Keratinocyte (primary cell): ENCODE data around the gene LDAH. TPM values are rescaled to one million over a fixed set of nuclear protein-coding genes. Genes with fewer than 3 reads are reported as not detected.

Experiments used
- DNase-seq: peaks from one replicate; pipeline ENCODE4 v3.0.0-alpha.2; 2011; ENCODE audit warnings: low read depth, missing footprints, low spot score
- FAIRE-seq: peaks from 2 replicates; lab custom pipeline; 2011; peaks lifted over from hg19 to GRCh38; lab: Jason Lieb, UNC
- H2AFZ ChIP-seq: 2 replicates; pipeline ENCODE4 v1.6.0; 2012; ENCODE audit warnings: low read length, control low read depth, inconsistent platforms; ENCODE audit not compliant: control insufficient read depth
- H3K27ac ChIP-seq: 2 replicates; pipeline ENCODE4 v1.5.1; 2011; ENCODE audit warnings: low read length; ENCODE audit not compliant: control insufficient read depth, insufficient read depth
- H3K27me3 ChIP-seq: 3 replicates; pipeline ENCODE4 v1.6.0; 2011; ENCODE audit warnings: low read length; ENCODE audit not compliant: control insufficient read depth, insufficient read depth; ENCODE audit errors: extremely low read depth
- H3K36me3 ChIP-seq, 2 experiments: 2 replicates in 1 of 2; 3 replicates in 1 of 2; pipeline ENCODE4 v1.5.1; 2011; ENCODE audit warnings: low read length in 2 of 2, mild to moderate bottlenecking in 1 of 2; ENCODE audit not compliant: control insufficient read depth in 2 of 2, insufficient read depth in 2 of 2; ENCODE audit errors: extremely low read depth in 1 of 2
- H3K4me1 ChIP-seq: 3 replicates; pipeline ENCODE4 v1.5.1; 2011; ENCODE audit warnings: low read length; ENCODE audit not compliant: control insufficient read depth, insufficient read depth; ENCODE audit errors: extremely low read depth
- H3K4me2 ChIP-seq: 3 replicates; pipeline ENCODE4 v1.6.0; 2011; ENCODE audit warnings: low read depth, low read length; ENCODE audit not compliant: control insufficient read depth, insufficient read depth; ENCODE audit errors: extremely low read depth
- H3K4me3 ChIP-seq, 3 experiments: fragments of 200-600 bp in 1 of 3; sonication (generic) in 1 of 3; 2 replicates in 2 of 3; 3 replicates in 1 of 3; pipeline ENCODE4 v1.5.1; 2011 to 2016; ENCODE audit warnings: low read length in 3 of 3, mild to moderate bottlenecking in 3 of 3, control low read depth in 2 of 3, inconsistent platforms in 1 of 3, low read depth in 1 of 3, mixed read lengths in 1 of 3, mixed run types in 1 of 3, moderate library complexity in 1 of 3; ENCODE audit not compliant: control insufficient read depth in 2 of 3, insufficient read depth in 2 of 3; ENCODE audit errors: extremely low read depth in 1 of 3
- H3K79me2 ChIP-seq: 2 replicates; pipeline ENCODE4 v1.6.0; 2012; ENCODE audit warnings: low read length; ENCODE audit not compliant: control insufficient read depth, insufficient read depth
- H3K9ac ChIP-seq: 3 replicates; pipeline ENCODE4 v1.6.0; 2011; ENCODE audit warnings: low read length; ENCODE audit not compliant: control insufficient read depth, insufficient read depth; ENCODE audit errors: extremely low read depth
- H3K9me1 ChIP-seq: 3 replicates; pipeline ENCODE4 v1.6.0; 2011; ENCODE audit warnings: low read length; ENCODE audit not compliant: control insufficient read depth, insufficient read depth; ENCODE audit errors: extremely low read depth
- H3K9me3 ChIP-seq: 2 replicates; pipeline ENCODE4 v1.5.1; 2012; ENCODE audit warnings: low read depth, low read length; ENCODE audit not compliant: control insufficient read depth
- H4K20me1 ChIP-seq: 3 replicates; pipeline ENCODE4 v1.6.0; 2011; ENCODE audit warnings: low read length; ENCODE audit not compliant: control insufficient read depth, insufficient read depth; ENCODE audit errors: extremely low read depth
- CTCF ChIP-seq, 3 experiments: IDR thresholded peaks in 1 of 3; conservative IDR thresholded peaks in 1 of 3; optimal IDR thresholded peaks in 1 of 3; 2 replicates in 2 of 3; 3 replicates in 1 of 3; pipeline versions ENCODE3 to v1.5.1; 2011; ENCODE audit warnings: low read length in 3 of 3, mild to moderate bottlenecking in 3 of 3, moderate library complexity in 2 of 3, control low read depth in 1 of 3, inconsistent platforms in 1 of 3; ENCODE audit not compliant: insufficient read depth in 2 of 3; ENCODE audit errors: extremely low read depth in 1 of 3
- EZH2 ChIP-seq: IDR thresholded peaks from one replicate; pipeline ENCODE4 v1.6.1; 2012; ENCODE audit warnings: inconsistent platforms, mild to moderate bottlenecking, low read length, moderate library complexity
- dilution Hi-C: fragments of 300-500 bp; cut with MboI; formaldehyde crosslinking; loops from one replicate; pipeline ENCODE4 v1.7.0; 2020; ENCODE audit warnings: low sequenced_read_pairs; ENCODE audit not compliant: extremely low pct_ligation_motif_present
- polyA plus RNA-seq, 5 experiments: library from polyadenylated mRNA; depleted of rRNA in 3 of 5; stranded (reverse) in 3 of 5; stranded (forward) in 1 of 5; unstranded in 1 of 5; fragments of >200 nt; gene quantifications; 1 replicate in 1 of 5; 2 replicates in 3 of 5; 3 replicates in 1 of 5; pipeline versions ENCODE4 v1.2.1 to v1.2.3, GENCODE V29; 2011 to 2012; ENCODE audit warnings: missing spikeins in 2 of 5, low read depth in 1 of 5, low replicate concordance in 1 of 5

Gene LDAH
- polyA plus RNA-seq, 1 donor (not counting 4 experiments of a cell fraction or from before 2014, with no cell fraction given) = 22.7 TPM

GRCh38 chr2:20649576-20649975 is 173.3 kb downstream of the LDAH start:
- Histone ChIP-seq H3K9ac (peak overlapping the region; percentile 96), H3K9me3 (no peaks in the 10 kb centered on the region), H2AFZ (no peak overlapping the region), H3K27ac (no peak overlapping the region), H3K4me1 (peaks cover 16% of the 10 kb centered on the region), H4K20me1 (no peaks in the 10 kb centered on the region), H3K9me1 (no peaks in the 10 kb centered on the region), H3K79me2 (peaks cover 28% of the 10 kb centered on the region), H3K4me3 (peak overlapping the region; percentile 0 to 88 (median 68)), H3K4me2 (peak overlapping the region; percentile 93), H3K36me3 (peaks cover 2 to 7% of the 10 kb centered on the region in 2 experiments), H3K27me3 (no peaks in the 10 kb centered on the region)
- FAIRE-seq (no peak), DNase-seq (no peak)
- dilution Hi-C loops = no loop called here
- TF ChIP-seq CTCF (optimal IDR thresholded peaks at IDR 0.05 in 1 of 3, IDR thresholded peaks at IDR 0.05 in 1 of 3, conservative IDR thresholded peaks at IDR 0.05 in 1 of 3; ENCODE audit: extremely low read depth in 1 of 3, insufficient read depth in 2 of 3, low read length in 3 of 3) (no peak), EZH2 (no peak)

GRCh38 chr2:20648831-20649230 is 174.1 kb downstream of the LDAH start:
- Histone ChIP-seq H3K79me2 (peaks cover 28% of the 10 kb centered on the region), H3K9ac (no peak overlapping the region), H3K9me3 (no peaks in the 10 kb centered on the region), H3K4me2 (no peak overlapping the region), H2AFZ (no peak overlapping the region), H3K27ac (no peak overlapping the region), H3K4me1 (peaks cover 16% of the 10 kb centered on the region), H3K36me3 (peaks cover 2 to 7% of the 10 kb centered on the region in 2 experiments), H4K20me1 (no peaks in the 10 kb centered on the region), H3K27me3 (no peaks in the 10 kb centered on the region), H3K4me3 (no peak overlapping the region), H3K9me1 (no peaks in the 10 kb centered on the region)
- dilution Hi-C loops = no loop called here
- FAIRE-seq (no peak), DNase-seq (no peak)
- no peak for TF ChIP-seq EZH2
- TF ChIP-seq CTCF (optimal IDR thresholded peaks at IDR 0.05 in 1 of 3, IDR thresholded peaks at IDR 0.05 in 1 of 3, conservative IDR thresholded peaks at IDR 0.05 in 1 of 3; ENCODE audit: extremely low read depth in 1 of 3, insufficient read depth in 2 of 3, low read length in 3 of 3) = no peak
